GM23248 (cell line): Measurements from ENCODE around the gene ELF1. TPM values are rescaled to one million over a fixed set of nuclear protein-coding genes. Genes with fewer than 3 reads are reported as not detected.
A peak's percentile ranks its signal among the peaks of the same experiment; 100 is the strongest.

Source experiments
- DNase-seq: peaks from one replicate; pipeline ENCODE4 v3.0.0-alpha.2; 2015
- H2AFZ ChIP-seq: fragments of 200-600 bp; sonication (generic); 2 replicates; pipeline ENCODE4 v1.6.1; 2016; ENCODE audit warnings: antibody characterized with exemption
- H3F3A ChIP-seq: fragments of 200-600 bp; sonication (generic); 2 replicates; pipeline ENCODE4 v1.6.1; 2016; ENCODE audit warnings: mild to moderate bottlenecking, antibody characterized with exemption, mixed run types; ENCODE audit not compliant: insufficient read depth
- H3K27ac ChIP-seq: fragments of 200-600 bp; sonication (generic); 2 replicates; pipeline ENCODE4 v1.5.1; 2016; ENCODE audit warnings: mild to moderate bottlenecking
- H3K27me3 ChIP-seq: fragments of 200-600 bp; sonication (generic); replicated peaks from 2 replicates; pipeline ENCODE4 v1.6.1; 2016; ENCODE audit warnings: mild to moderate bottlenecking; ENCODE audit not compliant: insufficient read depth
- H3K36me3 ChIP-seq: fragments of 200-600 bp; sonication (generic); 2 replicates; pipeline ENCODE4 v1.6.1; 2016; ENCODE audit warnings: low read depth, mild to moderate bottlenecking
- H3K4me1 ChIP-seq: fragments of 200-600 bp; sonication (generic); 2 replicates; pipeline ENCODE4 v1.6.1; 2016; ENCODE audit warnings: mild to moderate bottlenecking; ENCODE audit not compliant: insufficient read depth
- H3K4me2 ChIP-seq: fragments of 200-600 bp; sonication (generic); one replicate; pipeline ENCODE4 v1.6.1; 2016; ENCODE audit warnings: mild to moderate bottlenecking; ENCODE audit not compliant: unreplicated experiment
- H3K4me3 ChIP-seq: fragments of 200-600 bp; sonication (generic); 2 replicates; pipeline ENCODE4 v1.5.1; 2016; ENCODE audit warnings: mild to moderate bottlenecking
- H3K79me2 ChIP-seq: fragments of 200-600 bp; sonication (generic); 2 replicates; pipeline ENCODE4 v1.6.1; 2016; ENCODE audit warnings: mild to moderate bottlenecking; ENCODE audit not compliant: insufficient read depth
- H3K9ac ChIP-seq: fragments of 200-600 bp; sonication (generic); 2 replicates; pipeline ENCODE4 v1.6.1; 2016; ENCODE audit warnings: mild to moderate bottlenecking
- H3K9me2 ChIP-seq: fragments of 200-600 bp; sonication (generic); 2 replicates; pipeline ENCODE4 v1.6.1; 2016; ENCODE audit warnings: mixed run types, mild to moderate bottlenecking, moderate library complexity; ENCODE audit not compliant: insufficient read depth
- H3K9me3 ChIP-seq: fragments of 200-600 bp; sonication (generic); one replicate; pipeline ENCODE4 v1.6.1; 2017; ENCODE audit warnings: low read depth
- H4K20me1 ChIP-seq: fragments of 200-600 bp; sonication (generic); 2 replicates; pipeline ENCODE4 v1.6.0; 2016; ENCODE audit not compliant: insufficient read depth
- EZH2 ChIP-seq: fragments of 200-600 bp; sonication (generic); IDR thresholded peaks from 2 replicates; pipeline ENCODE4 v1.6.1; 2018; ENCODE audit warnings: antibody characterized with exemption, mild to moderate bottlenecking; ENCODE audit not compliant: insufficient read depth, poor library complexity, severe bottlenecking
- EZH2phosphoT487 ChIP-seq: fragments of 200-600 bp; sonication (generic); IDR thresholded peaks from 2 replicates; pipeline ENCODE4 v1.6.1; 2018; ENCODE audit warnings: antibody characterized with exemption, moderate library complexity, mild to moderate bottlenecking, low read depth; ENCODE audit not compliant: insufficient read depth
- WGBS, 2 experiments: methylation state at CpG; one replicate each; pipeline ENCODE4 v1.1.6; 2015 to 2017; ENCODE audit warnings: low lambda C conversion rate in 2 of 2, low coverage in 1 of 2; ENCODE audit errors: missing lambda C conversion rate in 2 of 2; 5-methylcytosine and 5-hydroxymethylcytosine counted together
- in situ Hi-C: fragments of 300-500 bp; cut with MboI; formaldehyde crosslinking; loops from 2 replicates; pipeline ENCODE4 v1.15.0; 2020
- polyA plus RNA-seq: library from polyadenylated mRNA; unstranded; fragments of >200 nt; fragmentation: Nextera tagmentation; extraction: Ambion mirVana; gene quantifications from 2 replicates; pipeline ENCODE4 v1.2.1, GENCODE V29; 2016
- total RNA-seq: library from RNA; depleted of rRNA; stranded (reverse); fragments of >200 nt; shearing (Covaris generic); gene quantifications from 2 replicates; pipeline ENCODE4 v1.2.3, GENCODE V29; 2014

ELF1 gene
- total and polyA plus RNA-seq, 2 experiments from 2014 or later = 36.1 to 42.7 TPM

GRCh38 chr13:40975441-40975840, 43.7 kb downstream of the ELF1 start:
- Histone ChIP-seq H3K9me3 (no peaks in the 10 kb centered on the region), H4K20me1 (peaks cover 17% of the 10 kb centered on the region; the same call in 1 of the 2 replicates), H3K9ac (no peak overlapping the region), H3K79me2 (peaks cover 100% of the 10 kb centered on the region), H3K9me2 (no peaks in the 10 kb centered on the region), H3K27me3 (no peaks in the 10 kb centered on the region), H3K27ac (no peak overlapping the region), H3K4me2 (no peak overlapping the region), H3K36me3 (no peaks in the 10 kb centered on the region), H3F3A (0 out of 2 replicates have a peak, but pooled peaks cover 5% of the 10 kb centered on the region), H3K4me1 (peaks cover 7% of the 10 kb centered on the region; the same call in 1 of the 2 replicates), H2AFZ (no peak overlapping the region), H3K4me3 (no peak overlapping the region)
- no peak for DNase-seq
- TF ChIP-seq EZH2 (no peak), EZH2phosphoT487 (no peak)
- in situ Hi-C loops = no loop called here

- Histone ChIP-seq H3K9me2 (no peaks in the 10 kb centered on the region), H3K9me3 (no peaks in the 10 kb centered on the region), H3K36me3 (no peaks in the 10 kb centered on the region), H3K4me1 (peaks cover 7% of the 10 kb centered on the region; the same call in 1 of the 2 replicates), H3F3A (0 out of 2 replicates have a peak, but pooled peaks cover 5% of the 10 kb centered on the region), H3K79me2 (peaks cover 100% of the 10 kb centered on the region), H3K4me2 (no peak overlapping the region), H3K4me3 (no peak overlapping the region), H3K27ac (no peak overlapping the region), H2AFZ (no peak overlapping the region), H3K9ac (no peak overlapping the region), H3K27me3 (no peaks in the 10 kb centered on the region), H4K20me1 (peaks cover 17% of the 10 kb centered on the region; the same call in 1 of the 2 replicates)
- WGBS, 2 experiments = 49 to 50% methylated on average over 4 of the region's 4 CpGs
- peak; percentile 51 for DNase-seq
- in situ Hi-C loops = no loop called here
- no peak for TF ChIP-seq EZH2phosphoT487
- TF ChIP-seq EZH2 = no peak
Measured at GRCh38 chr13:40974460-40975407, 44.4 kb downstream of the ELF1 start.

GRCh38 chr13:40973409-40973808, 45.7 kb downstream of the ELF1 start:
- Histone ChIP-seq H2AFZ (no peak overlapping the region), H3K4me1 (peaks cover 7% of the 10 kb centered on the region), H3K9me3 (no peaks in the 10 kb centered on the region), H3F3A (0 out of 2 replicates have a peak, but pooled peaks cover 5% of the 10 kb centered on the region), H3K9ac (no peak overlapping the region), H3K4me3 (no peak overlapping the region), H3K9me2 (no peaks in the 10 kb centered on the region), H3K27ac (no peak overlapping the region), H3K79me2 (peaks cover 100% of the 10 kb centered on the region), H3K4me2 (no peak overlapping the region), H3K36me3 (no peaks in the 10 kb centered on the region), H3K27me3 (no peaks in the 10 kb centered on the region), H4K20me1 (peaks cover 17% of the 10 kb centered on the region; the same call in 1 of the 2 replicates)
- in situ Hi-C loops = no loop called here
- TF ChIP-seq EZH2phosphoT487 (no peak), EZH2 (no peak)
- 58 to 91% methylated on average over 1 of the region's 1 CpG for WGBS, 2 experiments
- no peak for DNase-seq

- no peak overlapping the region for H3K4me2 ChIP-seq
- H3K27ac ChIP-seq = no peak overlapping the region
- 83 to 89% methylated on average over 4 of the region's 4 CpGs for WGBS, 2 experiments
- no peaks in the 10 kb centered on the region for H3K9me3 ChIP-seq
- H3K9ac ChIP-seq = no peak overlapping the region
- TF ChIP-seq EZH2 (no peak), EZH2phosphoT487 (no peak)
- H3K79me2 ChIP-seq = peaks cover 100% of the 10 kb centered on the region
- H3K9me2 ChIP-seq = no peaks in the 10 kb centered on the region
- H3K27me3 ChIP-seq = no peaks in the 10 kb centered on the region
- H3K4me1 ChIP-seq = peaks cover 16% of the 10 kb centered on the region
- H3K36me3 ChIP-seq = no peaks in the 10 kb centered on the region
- DNase-seq = no peak
- H3K4me3 ChIP-seq = no peak overlapping the region
- H2AFZ ChIP-seq = no peak overlapping the region
- in situ Hi-C loops = no loop called here
- peaks cover 23% of the 10 kb centered on the region; the same call in 1 of the 2 replicates for H4K20me1 ChIP-seq
- H3F3A ChIP-seq = 0 out of 2 replicates have a peak, but pooled peaks cover 5% of the 10 kb centered on the region
Measured at GRCh38 chr13:40971321-40971720, 47.8 kb downstream of the ELF1 start.
